D341Med (cell line): ENCODE results near the gene MSX1.
"Not testable (repeated sequence)": the region's sequence is repeated elsewhere in the genome, so short reads cannot be mapped to it uniquely, and the experiment has no call there.

ENCODE experiments used
- DNase-seq: peaks from one replicate; pipeline ENCODE4 v3.0.0; 2012; ENCODE audit warnings: low spot score

MSX1 gene

DNA sequence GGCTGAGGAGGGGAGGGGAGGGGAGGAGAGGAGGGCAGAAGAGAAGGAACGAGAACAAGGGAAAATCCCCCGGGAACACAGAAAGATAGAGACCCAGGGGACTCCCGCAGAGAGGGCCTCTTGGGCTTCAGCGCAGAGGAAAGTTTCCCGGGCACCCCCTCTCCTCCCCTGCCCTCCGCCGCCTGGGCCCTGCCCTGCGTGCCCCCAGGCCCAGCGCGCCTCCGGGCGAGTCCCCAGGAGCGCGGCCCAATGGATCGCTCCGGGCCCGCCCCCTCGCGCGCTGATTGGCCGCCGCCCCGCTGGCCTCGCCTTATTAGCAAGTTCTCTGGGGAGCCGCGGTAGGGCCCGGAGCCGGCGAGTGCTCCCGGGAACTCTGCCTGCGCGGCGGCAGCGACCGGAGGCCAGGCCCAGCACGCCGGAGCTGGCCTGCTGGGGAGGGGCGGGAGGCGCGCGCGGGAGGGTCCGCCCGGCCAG is at the start of gene MSX1:
MSX1 (plus strand) TSS at position 341 of the 474 bp plus-strand sequence. CDS start 235 bp downstream, outside the sequence.
- DNase-seq: peak; percentile 99

DNA sequence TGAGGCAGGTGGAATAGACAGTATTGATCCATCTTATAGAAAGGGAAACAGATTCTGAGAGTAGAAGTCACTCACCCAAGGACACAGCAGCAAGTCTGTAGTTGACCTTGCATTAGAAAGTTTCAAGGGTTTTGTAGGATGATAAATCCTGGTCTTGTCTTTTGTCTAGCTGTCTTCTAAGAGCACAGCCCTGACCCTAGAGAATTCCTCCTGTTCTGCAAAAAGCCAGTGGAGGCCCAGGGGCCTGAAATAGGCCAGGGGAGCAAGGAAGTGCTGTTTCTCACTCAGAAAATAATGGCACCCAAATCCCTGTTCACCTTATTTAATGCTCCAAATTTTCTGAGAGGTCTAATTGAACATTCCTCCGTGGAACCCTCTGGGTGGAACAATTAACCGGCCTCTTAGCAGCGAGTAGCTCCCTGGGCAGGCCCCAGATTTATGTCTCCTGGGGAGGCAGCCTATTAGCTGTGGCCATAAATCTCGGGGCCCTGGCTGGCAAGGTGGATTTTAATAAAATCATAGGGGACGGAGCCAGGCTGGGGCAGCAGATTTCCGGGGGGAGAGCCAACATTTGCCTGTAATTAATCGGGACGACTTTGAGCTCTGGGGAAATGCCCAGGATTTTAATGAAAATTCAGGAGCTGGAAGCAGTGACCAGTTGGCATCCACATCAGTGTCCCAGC is 49.2 kb upstream of the MSX1 start:
- no peak for DNase-seq

DNA sequence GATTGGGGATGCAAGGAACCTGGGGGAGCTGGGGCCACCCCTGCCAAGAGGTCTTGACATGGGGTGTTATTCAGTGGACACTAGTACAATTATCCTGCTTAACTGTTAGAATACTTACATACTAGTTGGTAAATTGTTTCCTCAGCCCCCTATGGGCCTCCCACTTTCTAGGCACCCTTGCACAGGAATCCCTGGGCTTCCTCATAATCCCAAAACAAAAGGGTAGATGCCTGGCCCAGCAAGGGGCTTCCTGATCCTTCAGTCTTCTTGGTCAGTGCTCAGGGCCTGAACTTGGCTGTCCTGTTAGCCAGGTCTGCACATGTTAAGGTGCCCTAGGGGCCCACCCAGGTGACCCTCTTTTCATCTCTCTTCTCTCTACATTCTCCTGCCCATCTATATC is 48.7 kb upstream of the MSX1 start:
- no peak for DNase-seq

DNA sequence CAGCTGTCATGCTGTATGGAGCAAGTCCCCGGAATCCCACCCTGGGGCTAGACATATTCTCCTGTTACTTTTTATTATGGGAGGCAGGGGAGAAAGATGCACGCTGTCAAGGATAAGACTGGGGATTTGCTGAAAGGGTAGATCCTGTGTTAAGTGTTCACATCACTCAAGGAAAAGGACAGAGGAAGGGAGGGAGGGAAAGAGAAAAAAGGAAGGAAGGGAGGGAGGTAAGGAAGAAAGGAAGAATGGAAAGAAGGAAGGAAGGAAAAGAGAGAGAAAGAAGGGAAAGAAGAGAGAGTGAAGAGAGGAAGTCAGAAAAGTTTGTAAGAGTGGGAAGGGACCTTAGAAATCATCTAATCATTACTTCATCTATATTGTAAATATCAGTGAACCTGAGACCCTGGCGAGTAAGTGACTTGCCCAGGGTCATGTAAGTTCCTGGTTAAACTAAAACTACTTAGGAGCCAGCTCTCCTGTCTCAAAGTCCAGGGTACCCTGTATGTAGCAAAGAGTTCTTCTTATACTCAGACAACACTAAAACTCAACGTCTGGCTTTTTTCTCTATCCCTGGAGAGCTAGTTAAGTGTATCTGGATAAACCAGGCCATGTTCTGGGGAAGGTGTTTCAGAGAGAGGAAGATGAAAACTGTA is 47.2 kb upstream of the MSX1 start:
- no peak for DNase-seq

DNA sequence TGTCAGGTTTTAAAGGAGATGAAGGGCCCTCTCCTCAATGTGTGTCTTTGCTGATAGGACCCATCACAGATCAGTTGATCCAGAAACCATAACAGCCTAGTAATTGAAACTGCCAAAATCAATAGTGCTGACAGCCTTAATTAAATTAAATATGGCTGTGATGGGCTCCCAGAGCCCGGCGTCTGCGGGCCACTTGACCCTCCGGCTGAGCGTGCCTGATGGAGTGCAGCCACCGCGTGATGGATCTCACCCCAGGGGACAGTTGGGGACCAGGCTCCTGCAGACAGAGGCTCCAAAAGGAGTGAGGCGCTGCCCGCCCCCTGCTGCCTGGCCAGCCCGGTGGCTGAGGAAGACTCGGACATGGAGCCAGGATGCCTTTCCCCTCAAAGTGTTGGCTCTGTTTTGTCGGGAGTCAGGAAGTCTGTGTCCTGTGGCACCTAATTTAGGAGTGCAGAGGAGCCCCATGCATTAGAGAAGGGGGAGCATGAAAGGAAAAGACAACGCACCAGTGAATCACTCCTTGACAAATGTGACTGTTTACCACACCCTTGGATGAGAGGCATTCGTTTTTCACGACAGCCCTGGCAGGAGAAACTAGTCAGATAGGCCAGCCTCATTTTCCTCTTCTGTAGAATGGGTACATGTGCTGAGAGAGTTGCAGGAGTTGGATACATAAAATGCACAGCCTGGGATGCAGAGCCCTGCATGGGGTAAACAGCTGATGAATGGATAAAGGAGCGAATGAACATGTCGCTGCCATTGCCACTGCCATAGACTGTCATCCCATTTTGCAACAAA is 40.9 kb upstream of the MSX1 start:
- no peak for DNase-seq

DNA sequence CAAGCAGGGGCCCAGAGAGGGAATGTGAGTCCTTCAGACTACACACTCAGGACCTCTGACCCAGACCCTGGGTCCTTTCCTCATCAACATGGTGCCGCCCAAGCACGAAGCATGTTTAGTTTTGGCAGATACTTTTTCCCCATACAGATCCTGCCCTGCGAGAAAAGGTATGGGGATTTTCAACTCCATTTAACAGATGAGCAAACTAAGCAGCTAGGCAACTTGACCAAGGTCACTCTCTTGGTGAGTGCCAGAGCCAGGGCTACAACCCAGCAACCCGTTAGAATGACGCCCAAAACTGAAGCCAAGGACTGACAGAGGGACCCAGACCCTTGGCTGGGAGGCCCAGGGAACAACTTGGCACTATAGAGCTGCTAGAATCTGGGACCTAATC is 40.3 kb upstream of the MSX1 start:
- DNase-seq: no peak

DNA sequence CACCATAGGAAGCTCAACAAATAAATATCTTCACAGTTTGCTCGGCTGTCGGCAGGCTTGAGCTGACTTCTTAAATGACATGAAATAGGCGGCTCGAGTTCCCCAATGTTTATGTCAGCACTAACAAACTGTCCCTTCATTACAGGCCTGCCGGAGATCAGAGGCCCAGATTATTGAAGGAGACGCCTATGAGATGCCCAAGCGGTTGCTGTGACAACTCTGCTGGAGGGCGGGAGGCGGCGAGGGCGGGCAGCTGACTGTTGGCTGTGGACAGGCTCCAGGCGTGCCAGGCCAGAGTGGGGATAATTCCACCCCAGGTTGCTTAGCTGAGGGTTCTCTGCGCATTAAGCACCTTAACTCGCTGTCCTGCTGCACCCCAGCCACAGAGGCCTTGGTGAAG is 39.2 kb upstream of the MSX1 start:
- DNase-seq: no peak

DNA sequence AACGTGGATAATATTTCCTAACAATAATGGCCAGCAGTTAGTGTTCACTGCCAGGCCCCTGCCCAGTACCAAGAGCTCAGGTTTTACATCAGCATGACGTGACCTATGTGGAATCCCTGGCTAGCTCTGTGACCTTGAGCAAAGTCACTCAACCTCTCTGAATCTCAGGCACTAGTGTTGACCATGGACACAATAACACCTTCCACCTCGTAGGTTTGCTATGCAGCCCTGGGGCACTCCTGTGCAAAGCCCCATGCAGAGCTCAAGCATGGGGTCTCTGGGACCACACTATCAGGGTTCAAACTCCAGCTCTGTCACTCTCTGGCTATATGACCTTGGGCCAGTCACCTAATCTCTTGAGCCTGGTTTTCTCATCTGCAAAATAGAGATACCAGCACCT is 38.7 kb upstream of the MSX1 start:
- DNase-seq: no peak

DNA sequence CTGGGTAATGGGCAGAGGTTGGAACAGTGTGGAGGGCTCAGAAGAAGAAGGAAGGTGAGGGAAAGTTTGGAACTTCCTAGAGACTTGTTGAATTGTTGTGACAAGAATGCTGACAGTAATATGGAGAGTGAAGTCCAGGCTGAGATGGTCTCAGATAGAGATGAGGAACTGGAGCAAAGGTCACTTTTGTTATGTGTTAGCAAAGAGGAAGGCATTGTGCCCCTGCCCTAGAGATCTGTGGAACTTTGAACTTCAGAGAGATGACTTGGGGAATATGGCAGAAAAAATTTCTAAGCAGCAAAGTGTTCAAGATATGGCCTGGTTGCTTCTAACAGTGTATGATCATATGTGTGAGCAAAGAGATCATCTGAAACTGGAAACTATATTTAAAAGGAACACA is 37.9 kb upstream of the MSX1 start:
- DNase-seq: no peak

DNA sequence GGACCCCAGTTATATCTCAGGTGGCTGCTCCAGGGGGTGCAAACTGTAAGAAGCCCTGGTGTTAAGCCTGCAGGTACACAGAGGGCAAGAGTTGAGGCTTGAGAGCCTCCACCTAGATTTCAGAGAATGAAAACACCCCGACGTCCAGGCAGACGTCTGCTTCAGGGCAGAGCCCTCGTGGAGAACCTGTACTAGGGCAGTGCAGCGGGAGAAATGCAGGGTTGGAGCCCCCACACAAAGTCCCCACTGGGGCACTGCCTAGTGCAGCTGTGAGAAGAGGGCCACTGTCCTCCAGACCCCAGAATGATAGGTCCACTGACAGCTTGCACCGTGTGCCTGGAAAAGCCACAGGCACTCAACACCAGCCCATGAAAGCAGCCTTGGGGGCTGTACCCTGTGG is 37.2 kb upstream of the MSX1 start:
- DNase-seq: not testable (repeated sequence)

DNA sequence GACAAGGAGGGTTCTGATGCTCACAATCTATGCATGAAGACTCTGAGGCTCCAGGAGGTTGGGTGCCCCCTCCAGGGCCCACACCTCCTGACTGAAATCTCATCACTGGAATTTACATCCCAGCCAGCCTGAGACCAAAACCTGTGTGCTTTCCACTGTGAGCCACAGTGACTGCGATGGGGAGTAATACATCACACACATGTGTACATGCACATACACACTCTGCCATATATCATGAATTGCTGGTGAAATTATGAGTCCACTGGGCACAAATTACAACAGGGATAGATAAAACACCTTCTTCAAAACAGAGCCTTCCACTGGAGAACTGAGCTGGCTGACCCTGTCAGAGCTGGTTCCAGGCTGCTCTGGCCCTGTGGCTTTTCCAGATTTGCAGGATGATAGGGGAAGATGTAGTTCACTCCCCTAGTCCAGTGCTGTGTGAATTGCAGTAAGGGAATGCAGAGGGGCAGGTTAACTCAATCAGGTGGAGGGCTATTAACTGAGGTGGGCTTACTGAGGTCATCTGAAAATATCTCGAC is 35.8 kb upstream of the MSX1 start:
- DNase-seq: no peak

DNA sequence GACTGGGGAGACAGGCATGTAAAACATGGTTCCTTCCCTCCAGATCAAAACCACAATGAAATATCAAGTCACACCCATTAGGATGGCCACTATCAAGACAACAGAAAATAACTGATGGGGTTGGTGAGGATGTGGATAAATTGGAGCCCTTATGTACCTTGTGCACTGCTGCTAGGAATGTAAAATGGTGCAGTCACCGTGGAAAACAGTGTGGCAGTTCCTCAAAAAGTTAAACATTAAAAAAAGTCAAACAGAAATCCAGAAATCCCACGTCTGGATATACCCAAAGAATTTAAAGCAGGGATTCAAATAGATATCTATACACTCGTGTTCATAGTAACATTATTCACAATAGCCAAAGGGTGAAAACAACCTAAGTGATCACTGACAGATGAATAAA is 35.2 kb upstream of the MSX1 start:
- no peak for DNase-seq

DNA sequence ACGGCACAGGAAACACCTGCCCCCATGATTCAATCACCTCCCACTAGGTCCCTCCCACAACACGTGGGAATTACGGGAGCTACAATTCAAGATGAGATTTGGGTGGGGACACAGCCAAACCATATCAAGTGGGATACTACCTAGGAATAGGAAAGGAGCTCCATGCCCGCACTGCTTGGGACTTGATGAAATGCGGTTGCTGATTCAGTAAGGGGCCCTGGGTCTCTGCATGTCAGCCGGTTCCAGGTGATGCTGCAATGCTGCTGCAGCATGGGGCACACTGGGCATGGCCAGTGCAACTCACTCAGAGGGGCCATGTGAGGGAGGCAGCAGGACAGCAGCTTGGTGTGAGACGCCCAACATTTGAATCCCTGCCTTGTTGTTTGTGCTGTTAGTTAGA is 34.0 kb upstream of the MSX1 start:
- DNase-seq: no peak

DNA sequence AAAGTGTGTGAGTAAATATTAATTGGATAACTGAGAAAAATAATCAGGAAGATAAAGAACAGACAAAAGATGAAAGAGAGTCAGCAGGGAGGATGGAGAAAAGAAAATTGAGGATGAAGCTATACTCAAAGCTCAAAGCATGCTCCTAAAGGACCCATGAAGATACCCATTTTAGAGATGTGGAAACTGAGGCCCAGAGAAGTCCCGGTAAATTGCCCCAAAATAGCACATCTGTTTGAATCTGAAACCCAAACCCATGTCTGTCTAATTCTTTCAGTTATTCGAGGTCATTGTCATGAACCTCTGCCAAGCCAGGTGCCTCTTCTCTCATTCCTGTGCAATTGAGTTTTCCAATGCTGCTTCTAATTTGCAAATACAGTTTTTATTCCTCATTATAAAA is 29.6 kb upstream of the MSX1 start:
- no peak for DNase-seq

DNA sequence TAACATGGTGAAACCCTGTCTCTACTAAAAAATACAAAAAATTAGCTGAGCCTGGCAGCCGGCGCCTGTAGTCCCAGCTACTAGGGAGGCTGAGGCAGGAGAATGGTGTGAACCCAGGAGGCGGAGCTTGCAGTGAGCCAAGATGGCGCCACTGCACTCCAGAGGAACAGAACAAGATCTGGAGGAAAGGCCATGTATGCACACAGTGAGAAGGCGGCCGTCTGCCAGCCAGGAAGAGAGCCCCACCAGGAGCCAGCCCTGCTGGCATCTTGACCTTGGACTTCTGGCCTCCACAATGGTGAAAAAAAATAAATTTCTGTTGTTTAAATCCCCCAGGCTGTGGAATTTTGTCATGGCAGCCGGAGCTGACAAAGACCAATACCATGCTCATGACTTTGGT is 28.2 kb upstream of the MSX1 start:
- DNase-seq: no peak

DNA sequence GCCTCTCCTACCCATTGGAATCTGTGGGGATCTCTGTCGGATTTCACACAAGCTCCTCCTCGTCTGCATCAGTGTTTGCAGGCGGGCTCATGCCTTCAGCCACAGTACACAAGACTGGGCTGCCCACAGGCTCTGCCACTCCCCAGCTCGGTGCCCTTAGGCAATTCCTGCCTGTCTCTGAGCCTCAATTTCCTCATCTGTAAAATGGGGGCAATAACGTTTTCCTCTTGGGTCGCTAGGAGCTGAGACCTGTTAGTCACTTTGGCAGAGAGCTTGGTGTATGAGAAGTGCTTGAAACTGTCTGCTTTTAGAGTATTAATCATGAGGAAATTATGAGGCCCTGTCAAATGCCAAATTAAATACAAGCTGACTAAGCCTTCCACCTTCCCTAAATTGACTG is 27.6 kb upstream of the MSX1 start:
- no peak for DNase-seq

DNA sequence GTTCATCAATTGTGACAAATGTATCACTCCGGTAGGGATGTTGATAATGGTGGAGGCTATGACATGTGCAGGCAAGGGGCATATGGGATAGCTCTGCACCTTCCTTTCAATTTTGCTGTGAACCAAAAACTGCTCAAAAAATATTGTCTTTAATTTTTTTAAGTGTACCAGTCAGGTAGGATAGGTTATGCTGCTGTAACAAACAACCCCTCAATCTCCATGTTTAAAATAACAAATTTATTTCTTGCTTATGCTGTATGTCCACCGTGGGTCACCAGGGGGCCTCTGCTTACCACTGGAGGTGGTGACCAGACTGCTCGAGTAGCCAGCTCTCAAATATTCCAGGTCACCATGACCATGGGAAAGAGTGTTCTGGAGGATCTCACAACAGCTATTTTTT is 23.4 kb upstream of the MSX1 start:
- DNase-seq: no peak

DNA sequence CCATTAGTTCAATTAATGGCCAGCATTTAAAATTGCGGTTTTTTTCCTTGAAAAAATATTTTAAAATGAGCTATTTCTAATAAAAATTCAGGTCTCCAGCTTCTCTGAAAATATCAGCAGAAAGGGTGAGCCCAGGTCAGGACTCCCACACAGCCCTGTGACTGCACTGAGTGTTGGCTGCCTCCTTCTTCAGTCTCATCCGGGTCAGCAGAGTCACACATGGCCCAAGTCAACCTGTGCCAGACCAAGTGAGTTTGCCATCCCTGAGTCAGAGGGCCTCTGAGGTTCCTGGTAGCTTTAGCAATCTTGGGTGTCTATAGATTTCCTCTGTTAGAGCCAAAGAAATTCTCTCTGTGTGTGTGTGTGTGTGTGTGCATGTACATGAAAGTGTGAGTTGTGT is 22.1 kb upstream of the MSX1 start:
- DNase-seq: no peak

DNA sequence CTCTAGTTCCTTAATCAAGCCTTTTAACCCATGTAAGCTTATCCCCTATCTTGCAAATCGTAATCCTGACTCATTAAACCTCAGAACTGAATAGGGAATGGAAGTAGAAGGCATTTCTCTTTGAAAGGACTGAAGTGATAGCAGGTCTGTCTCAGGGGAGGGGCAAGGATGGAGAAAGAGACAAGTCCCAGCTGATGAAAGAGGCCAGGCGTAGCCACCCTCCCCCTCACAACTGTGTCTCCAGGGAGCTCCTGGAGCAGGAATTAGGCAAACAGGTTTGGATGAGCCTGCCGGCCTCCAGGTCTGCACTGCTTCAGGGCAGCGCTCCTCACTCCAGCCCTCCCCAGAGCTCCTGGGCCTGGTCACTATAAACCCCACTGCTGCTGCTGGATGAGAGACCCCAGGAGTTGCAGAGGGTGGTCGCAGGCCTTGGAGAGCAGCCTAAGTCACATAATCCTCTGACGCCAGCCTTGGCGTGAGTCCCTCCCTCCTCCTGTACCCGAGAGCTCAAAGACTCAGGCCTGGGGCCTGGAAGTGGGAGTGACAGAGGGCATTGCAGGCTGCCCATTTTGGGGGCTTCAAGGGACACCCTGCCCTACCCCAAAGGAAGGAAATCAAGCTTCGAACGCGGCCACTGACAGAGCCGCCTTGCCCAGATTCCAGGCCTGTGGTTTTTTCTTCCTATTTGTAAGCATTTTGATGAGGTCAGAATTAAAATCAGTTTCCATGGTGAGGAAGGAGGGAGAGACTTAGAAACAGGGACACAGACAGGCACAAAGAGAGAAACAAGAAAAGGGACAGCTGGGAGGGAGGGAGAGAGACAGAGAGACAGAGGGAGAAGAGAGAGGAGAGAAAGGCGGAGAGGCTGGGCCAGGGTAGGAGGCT is 21.2 kb upstream of the MSX1 start:
- peak; percentile 74 for DNase-seq

DNA sequence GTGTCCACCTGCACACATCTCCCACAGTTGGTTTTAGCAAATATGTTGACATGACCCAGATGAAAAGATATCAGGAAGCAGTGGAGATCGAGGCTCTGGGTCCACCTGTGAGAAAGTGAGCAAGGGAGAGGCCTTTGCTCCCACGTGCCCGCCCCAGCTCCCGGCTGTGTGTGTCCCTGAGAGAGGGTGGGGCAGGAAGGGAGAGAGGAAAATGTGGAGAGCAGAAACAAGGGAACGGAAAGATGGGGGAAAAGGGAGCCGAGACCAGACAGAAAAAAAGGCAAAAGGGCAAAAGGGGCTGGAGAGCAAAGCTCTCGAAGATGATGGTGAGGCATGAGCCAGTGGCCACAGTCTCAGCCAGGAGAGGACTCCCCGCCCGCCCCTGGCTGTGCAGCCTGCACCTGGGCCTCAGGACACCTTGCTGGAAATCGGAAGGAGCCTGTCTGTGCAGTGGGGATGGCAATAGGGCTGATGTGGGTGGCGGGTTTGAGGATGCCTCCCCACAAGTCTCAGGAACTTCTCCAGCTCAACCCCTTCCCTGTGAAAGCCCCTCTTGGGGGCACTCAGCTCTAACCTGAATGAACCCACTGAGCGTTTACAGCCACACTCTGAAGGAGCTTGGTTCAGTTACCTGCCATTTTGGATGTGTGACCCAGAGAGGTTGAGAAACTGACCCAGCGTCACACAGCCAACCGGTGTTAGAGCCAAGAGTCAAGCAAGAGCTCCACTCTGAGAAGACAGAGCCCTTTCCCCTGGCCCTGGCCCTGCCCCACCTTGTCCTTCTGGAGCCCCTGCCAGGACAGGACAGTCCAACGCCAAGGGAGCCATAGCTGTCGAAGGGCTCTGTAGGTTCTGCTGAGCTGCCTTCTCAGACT is 20.3 kb upstream of the MSX1 start:
- DNase-seq: no peak

DNA sequence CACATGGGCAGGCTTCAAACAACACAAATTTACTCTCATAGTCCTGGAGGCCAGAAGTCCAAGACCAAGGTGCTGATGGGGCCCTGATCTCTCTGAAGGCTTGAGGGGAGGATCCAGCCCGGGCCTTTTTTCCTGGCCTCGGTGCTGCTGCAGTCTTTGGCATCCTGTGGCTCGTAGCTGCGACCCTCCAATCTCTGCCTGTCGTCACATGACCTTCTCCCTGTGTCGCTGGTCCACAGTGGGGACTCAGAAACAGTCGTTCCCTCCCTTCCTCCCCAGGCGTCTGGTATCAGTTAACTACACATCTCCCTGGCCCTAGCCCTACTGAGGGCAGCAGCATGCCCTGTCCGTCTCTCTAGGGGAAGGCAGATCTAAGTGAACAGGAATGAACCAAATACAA is 19.1 kb upstream of the MSX1 start:
- DNase-seq: no peak
